Ammon's horn (tissue), 1 donor: Measurements from ENCODE around the gene TRPM2.

ENCODE experiments used
- DNase-seq: peaks from one replicate; pipeline ENCODE4 v3.0.0-alpha.2; 2016; ENCODE audit warnings: low spot score

The TRPM2 gene

GRCh38 chr21:44353191-44353970 is at the start of gene TRPM2:
TSS of gene TRPM2 (plus strand) at chr21:44353621. CDS start at chr21:44353701, 80 bp downstream.
- peak; percentile 71 for DNase-seq

GRCh38 chr21:44304011-44304616 is 49.3 kb upstream of the TRPM2 start:
- DNase-seq = peak; percentile 40

- peak; percentile 81 for DNase-seq
Measured at GRCh38 chr21:44304877-44305293, 48.5 kb upstream of the TRPM2 start.

- no peak for DNase-seq
Measured at GRCh38 chr21:44305691-44306090, 47.7 kb upstream of the TRPM2 start.

GRCh38 chr21:44306936-44307704 is 46.3 kb upstream of the TRPM2 start:
- DNase-seq = no peak

GRCh38 chr21:44310628-44311507 is 42.6 kb upstream of the TRPM2 start:
- DNase-seq = no peak

GRCh38 chr21:44312089-44312488 is 41.3 kb upstream of the TRPM2 start:
- no peak for DNase-seq

- DNase-seq = no peak
Measured at GRCh38 chr21:44312716-44313115, 40.7 kb upstream of the TRPM2 start.

- no peak for DNase-seq
Measured at GRCh38 chr21:44313451-44313850, 40.0 kb upstream of the TRPM2 start.

GRCh38 chr21:44314128-44314527 is 39.3 kb upstream of the TRPM2 start:
- no peak for DNase-seq

- no peak for DNase-seq
Measured at GRCh38 chr21:44314561-44314960, 38.9 kb upstream of the TRPM2 start.

GRCh38 chr21:44315691-44316203 is 37.7 kb upstream of the TRPM2 start:
- no peak for DNase-seq

- DNase-seq = no peak
Measured at GRCh38 chr21:44316277-44316900, 37.0 kb upstream of the TRPM2 start.

GRCh38 chr21:44317241-44317782 is 36.1 kb upstream of the TRPM2 start:
- peak; percentile 66 for DNase-seq

- DNase-seq = no peak
Measured at GRCh38 chr21:44317871-44318270, 35.5 kb upstream of the TRPM2 start.

GRCh38 chr21:44318489-44319285 is 34.7 kb upstream of the TRPM2 start:
- no peak for DNase-seq

GRCh38 chr21:44319407-44320065 is 33.9 kb upstream of the TRPM2 start:
- no peak for DNase-seq

- no peak for DNase-seq
Measured at GRCh38 chr21:44320847-44321246, 32.6 kb upstream of the TRPM2 start.

GRCh38 chr21:44321846-44322450 is 31.5 kb upstream of the TRPM2 start:
- DNase-seq = no peak
